Panc1 (cell line): Measurements from ENCODE around the gene ZRANB3.

Source experiments
- CTCF ChIP-seq: fragments of 450-650 bp; IDR thresholded peaks from 2 replicates; pipeline ENCODE4 v1.5.1; 2017; ENCODE audit warnings: mild to moderate bottlenecking
- POLR2AphosphoS5 ChIP-seq: IDR thresholded peaks from 2 replicates; pipeline ENCODE4 v1.6.1; 2012; ENCODE audit warnings: mild to moderate bottlenecking, low read depth, low read length, moderate library complexity
- REST ChIP-seq, 2 experiments: IDR thresholded peaks; 2 replicates each; pipeline ENCODE4 v1.6.1; 2011 to 2012; ENCODE audit warnings: low read depth in 2 of 2, control low read depth in 1 of 2, low read length in 1 of 2, mild to moderate bottlenecking in 1 of 2, moderate library complexity in 1 of 2; ENCODE audit not compliant: insufficient read depth in 1 of 2
- SIN3A ChIP-seq: IDR thresholded peaks from 2 replicates; pipeline ENCODE4 v1.6.1; 2012; ENCODE audit warnings: low read depth, mild to moderate bottlenecking, low read length, moderate library complexity, borderline replicate concordance; ENCODE audit not compliant: insufficient read depth

GRCh38 chr2:135119582-135119981 is 411.4 kb downstream of the ZRANB3 start:
- TF ChIP-seq CTCF (no peak), REST (IDR thresholded peaks at IDR 0.05; ENCODE audit: insufficient read depth in 1 of 2, low read depth in 2 of 2, low read length in 1 of 2) (no peak), SIN3A (no peak), POLR2AphosphoS5 (no peak)
